SK-N-SH (cell line): Measurements from ENCODE around the gene EVC2. TPM values are rescaled to one million over a fixed set of nuclear protein-coding genes. Genes with fewer than 3 reads are reported as not detected.

Experiments used
- CTCF ChIA-PET: fragments of 300-600, 350-600 bp; formaldehyde crosslinking; extraction: SDS; loops from one replicate; lab custom pipeline; 2021; lab: Yijun Ruan, JAX
- POLR2A ChIA-PET: fragments of 350-600 bp; sonication (Branson Sonifier 250); formaldehyde crosslinking; extraction: SDS; loops from one replicate; lab custom pipeline; 2020; ENCODE audit warnings: antibody characterized with exemption, inconsistent platforms; lab: Yijun Ruan, JAX
- DNase-seq: peaks from one replicate; pipeline ENCODE4 v3.0.0; 2012
- H2AFZ ChIP-seq: fragments of 200-600 bp; sonication (generic); 2 replicates; pipeline ENCODE4 v1.8.1; 2016; ENCODE audit warnings: antibody characterized with exemption, mild to moderate bottlenecking, low read depth
- H3F3A ChIP-seq: fragments of 200-600 bp; sonication (generic); replicated peaks from 2 replicates; pipeline ENCODE3; 2016; ENCODE audit warnings: antibody characterized with exemption, mild to moderate bottlenecking; ENCODE audit not compliant: insufficient read depth
- H3K27ac ChIP-seq, 2 experiments: fragments of 200-500 bp in 1 of 2; fragments of 200-600 bp in 1 of 2; sonication (Bioruptor generic) in 1 of 2; sonication (generic), shearing (Covaris generic) in 1 of 2; 2 replicates each; pipeline versions ENCODE4 v1.5.1 to v1.6.1; 2014 to 2016; ENCODE audit warnings: low read depth in 2 of 2, inconsistent platforms in 1 of 2, low read length in 1 of 2, mild to moderate bottlenecking in 1 of 2, mixed read lengths in 1 of 2
- H3K27me3 ChIP-seq: fragments of 200-600 bp; sonication (generic), shearing (Covaris generic); 2 replicates; pipeline ENCODE4 v1.6.1; 2016; ENCODE audit warnings: mixed run types; ENCODE audit not compliant: insufficient read depth
- H3K36me3 ChIP-seq, 2 experiments: fragments of 200-500 bp in 1 of 2; fragments of 200-600 bp in 1 of 2; sonication (Bioruptor generic) in 1 of 2; sonication (generic) in 1 of 2; replicated peaks in 1 of 2; 2 replicates each; pipeline versions ENCODE3 to v1.5.1; 2014 to 2016; ENCODE audit warnings: low read length in 1 of 2, mild to moderate bottlenecking in 1 of 2; ENCODE audit not compliant: insufficient read depth in 2 of 2, control insufficient read depth in 1 of 2
- H3K4me1 ChIP-seq, 2 experiments: fragments of 200-500 bp in 1 of 2; fragments of 200-600 bp in 1 of 2; sonication (Bioruptor generic) in 1 of 2; sonication (generic), shearing (Covaris generic) in 1 of 2; 2 replicates each; pipeline versions ENCODE4 v1.5.1 to v1.6.1; 2014 to 2016; ENCODE audit warnings: low read depth in 1 of 2, low read length in 1 of 2, mixed run types in 1 of 2; ENCODE audit not compliant: insufficient read depth in 2 of 2, control insufficient read depth in 1 of 2
- H3K4me2 ChIP-seq: fragments of 200-600 bp; sonication (generic), shearing (Covaris generic); 2 replicates; pipeline ENCODE4 v1.6.1; 2017; ENCODE audit warnings: mixed run types
- H3K4me3 ChIP-seq, 2 experiments: fragments of 200-500 bp in 1 of 2; fragments of 200-600 bp in 1 of 2; sonication (Bioruptor generic) in 1 of 2; sonication (generic), shearing (Covaris generic) in 1 of 2; 2 replicates each; pipeline versions ENCODE4 v1.5.1 to v1.8.1; 2014 to 2016; ENCODE audit warnings: low read depth in 2 of 2, inconsistent platforms in 1 of 2, low read length in 1 of 2, mild to moderate bottlenecking in 1 of 2, mixed read lengths in 1 of 2, moderate library complexity in 1 of 2
- H3K79me2 ChIP-seq: fragments of 200-600 bp; sonication (generic); 2 replicates; pipeline ENCODE4 v1.8.1; 2017; ENCODE audit warnings: mild to moderate bottlenecking; ENCODE audit not compliant: insufficient read depth
- H3K9ac ChIP-seq: fragments of 200-600 bp; sonication (generic); 2 replicates; pipeline ENCODE4 v1.6.1; 2017; ENCODE audit warnings: mixed run types
- H3K9me2 ChIP-seq: fragments of 200-600 bp; sonication (generic); 2 replicates; pipeline ENCODE4 v1.6.1; 2017; ENCODE audit warnings: mixed run types
- H3K9me3 ChIP-seq: fragments of 200-600 bp; sonication (generic); 2 replicates; pipeline ENCODE4 v1.6.1; 2017; ENCODE audit warnings: mixed run types, mild to moderate bottlenecking, moderate library complexity
- H4K20me1 ChIP-seq: fragments of 200-600 bp; sonication (generic); 2 replicates; pipeline ENCODE4 v1.6.1; 2017; ENCODE audit warnings: mild to moderate bottlenecking, mixed run types; ENCODE audit not compliant: insufficient read depth
- CHD2 ChIP-seq: fragments of 150-350 bp; IDR thresholded peaks from 2 replicates; pipeline ENCODE4 v1.6.1; 2018; ENCODE audit warnings: low read length; ENCODE audit not compliant: partially characterized antibody
- ELF1 ChIP-seq: IDR thresholded peaks from 2 replicates; pipeline ENCODE4 v1.4.0; 2012
- EP300 ChIP-seq, 2 experiments: IDR thresholded peaks; 2 replicates each; pipeline versions ENCODE4 v1.4.0 to v1.6.1; 2012; ENCODE audit warnings: borderline replicate concordance in 1 of 2, low read depth in 1 of 2, low read length in 1 of 2
- EZH2phosphoT487 ChIP-seq: fragments of 200-600 bp; sonication (generic); IDR thresholded peaks from 2 replicates; pipeline ENCODE4 v1.6.1; 2017; ENCODE audit warnings: low read depth, mixed run types, mild to moderate bottlenecking, antibody characterized with exemption, moderate library complexity, borderline replicate concordance
- FOSL2 ChIP-seq: IDR thresholded peaks from 2 replicates; pipeline ENCODE4 v1.4.0; 2012; ENCODE audit warnings: low read depth, mild to moderate bottlenecking, moderate library complexity, borderline replicate concordance
- FOXM1 ChIP-seq: IDR thresholded peaks from 2 replicates; pipeline ENCODE4 v1.4.0; 2012; ENCODE audit warnings: low read depth, mild to moderate bottlenecking
- GABPA ChIP-seq: IDR thresholded peaks from 2 replicates; pipeline ENCODE4 v1.4.0; 2012; ENCODE audit warnings: low read depth, mild to moderate bottlenecking
- IRF3 ChIP-seq: fragments of 150-350 bp; IDR thresholded peaks from 2 replicates; pipeline ENCODE4 v1.6.1; 2016; ENCODE audit warnings: mild to moderate bottlenecking, low read depth, low read length
- JUND ChIP-seq: IDR thresholded peaks from 2 replicates; pipeline ENCODE4 v1.4.0; 2012
- MEF2A ChIP-seq: IDR thresholded peaks from 2 replicates; pipeline ENCODE4 v1.4.0; 2012; ENCODE audit warnings: low read depth, borderline replicate concordance
- MXI1 ChIP-seq: IDR thresholded peaks from 2 replicates; pipeline ENCODE4 v1.6.1; 2012; ENCODE audit warnings: mild to moderate bottlenecking, low read depth, low read length, improper control_type of control experiment
- NRF1 ChIP-seq: IDR thresholded peaks from 2 replicates; pipeline ENCODE4 v1.6.1; 2012; ENCODE audit warnings: low read depth, mild to moderate bottlenecking, low read length
- PBX3 ChIP-seq: IDR thresholded peaks from 2 replicates; pipeline ENCODE4; 2012
- RCOR1 ChIP-seq: fragments of 150-350 bp; IDR thresholded peaks from 2 replicates; pipeline ENCODE4 v1.6.1; 2017; ENCODE audit warnings: antibody characterized with exemption, low read length
- REST ChIP-seq: IDR thresholded peaks from 2 replicates; pipeline ENCODE4 v1.6.1; 2012; ENCODE audit warnings: mild to moderate bottlenecking, low read depth, low read length, moderate library complexity
- RXRA ChIP-seq: IDR thresholded peaks from 2 replicates; pipeline ENCODE4 v1.4.0; 2012; ENCODE audit warnings: low read depth, mild to moderate bottlenecking, borderline replicate concordance
- SMC3 ChIP-seq: IDR thresholded peaks from 2 replicates; pipeline ENCODE4 v1.6.1; 2012; ENCODE audit warnings: low read depth, low read length, improper control_type of control experiment
- TAF1 ChIP-seq: IDR thresholded peaks from 2 replicates; pipeline ENCODE4 v1.6.1; 2012; ENCODE audit warnings: low read depth, mild to moderate bottlenecking, low read length, moderate library complexity, borderline replicate concordance
- TCF12 ChIP-seq: IDR thresholded peaks from 2 replicates; pipeline ENCODE4 v1.4.0; 2012
- TEAD4 ChIP-seq: IDR thresholded peaks from 2 replicates; pipeline ENCODE4 v1.4.0; 2012; ENCODE audit warnings: mild to moderate bottlenecking, borderline replicate concordance; ENCODE audit not compliant: insufficient read depth
- USF2 ChIP-seq: fragments of 150-350 bp; IDR thresholded peaks from 2 replicates; pipeline ENCODE4 v1.6.1; 2017; ENCODE audit warnings: antibody characterized with exemption, low read length, low read depth, borderline replicate concordance
- WGBS: methylation state at CpG from one replicate; pipeline ENCODE4 v1.1.6; 2017; ENCODE audit warnings: low lambda C conversion rate; 5-methylcytosine and 5-hydroxymethylcytosine counted together
- polyA plus RNA-seq, 3 experiments: library from polyadenylated mRNA; depleted of rRNA; stranded (reverse); fragments of >200 nt; gene quantifications; 2 replicates each; pipeline ENCODE4 v1.2.3, GENCODE V29; 2012

Gene EVC2
- polyA plus RNA-seq, 1 of the 3 experiments (the other 2 are of a cell fraction), result not detected

GRCh38 chr4:5571646-5572045 lies 136.7 kb downstream of the EVC2 start (continued):
- TF ChIP-seq USF2, result no peak

- Histone ChIP-seq H3K4me3 (no peak overlapping the region), H3K36me3 (no peaks in the 10 kb centered on the region), H3F3A (no peaks in the 10 kb centered on the region), H3K9me3 (no peaks in the 10 kb centered on the region), H3K9me2 (no peaks in the 10 kb centered on the region), H4K20me1 (no peaks in the 10 kb centered on the region), H3K27ac (no peak overlapping the region), H3K4me1 (no peaks in the 10 kb centered on the region), H3K9ac (no peak overlapping the region), H2AFZ (no peak overlapping the region), H3K79me2 (no peaks in the 10 kb centered on the region), H3K4me2 (no peak overlapping the region), H3K27me3 (no peaks in the 10 kb centered on the region)
- DNase-seq, result no peak
- 23% methylated on average over 5 of the region's 5 CpGs for WGBS
- CTCF ChIA-PET, result no interaction called here
- no peak for TF ChIP-seq EP300 (IDR thresholded peaks at IDR 0.05; ENCODE audit: borderline replicate concordance in 1 of 2, low read depth in 1 of 2, low read length in 1 of 2)
- TF ChIP-seq GABPA, result no peak
- TF ChIP-seq JUND, result no peak
- TF ChIP-seq RXRA, result no peak
- TF ChIP-seq FOSL2, result no peak
- TF ChIP-seq MEF2A, result no peak
- TF ChIP-seq ELF1, result no peak
- TF ChIP-seq TAF1, result no peak
- TF ChIP-seq FOXM1, result no peak
- TF ChIP-seq TCF12, result no peak
- no peak for TF ChIP-seq NRF1
- no peak for TF ChIP-seq MXI1
- no peak for TF ChIP-seq TEAD4
- TF ChIP-seq CHD2, result no peak
- no peak for TF ChIP-seq SMC3
- no peak for TF ChIP-seq EZH2phosphoT487
- POLR2A ChIA-PET, result no interaction called here
These were observed 138.9 kb downstream of the EVC2 start for GRCh38 chr4:5569451-5569850.

GRCh38 chr4:5568931-5569330 lies 139.4 kb downstream of the EVC2 start:
- H3K27me3 ChIP-seq, result no peaks in the 10 kb centered on the region
- H3K4me2 ChIP-seq, result no peak overlapping the region
- no peaks in the 10 kb centered on the region for H3K79me2 ChIP-seq
- no peaks in the 10 kb centered on the region for H3K9me3 ChIP-seq
- H3F3A ChIP-seq, result no peaks in the 10 kb centered on the region
- no peak overlapping the region for H3K4me3 ChIP-seq
- H3K9me2 ChIP-seq, result no peaks in the 10 kb centered on the region
- no peak overlapping the region for H3K27ac ChIP-seq
- ChIA-PET CTCF (no interaction called here), POLR2A (no interaction called here)
- WGBS, result 52% methylated on average over 6 of the region's 6 CpGs
- no peaks in the 10 kb centered on the region for H4K20me1 ChIP-seq
- H2AFZ ChIP-seq, result no peak overlapping the region
- no peaks in the 10 kb centered on the region for H3K36me3 ChIP-seq
- no peak for DNase-seq
- H3K4me1 ChIP-seq, result no peaks in the 10 kb centered on the region
- H3K9ac ChIP-seq, result no peak overlapping the region
- TF ChIP-seq MXI1 (no peak), REST (no peak), RCOR1 (no peak), JUND (no peak), PBX3 (no peak), SMC3 (no peak), TCF12 (no peak), TAF1 (no peak), FOSL2 (no peak), IRF3 (no peak), TEAD4 (no peak)
